Testis (tissue), 3 donors: Measurements from ENCODE around the gene ATP13A3. TPM values are rescaled to one million over a fixed set of nuclear protein-coding genes. Genes with fewer than 3 reads are reported as not detected.

Experiments
- DNase-seq: peaks from one replicate; pipeline ENCODE4 v3.0.0-alpha.2; 2019
- H3K27ac ChIP-seq, 2 donors: fragments of 200-600 bp; sonication (generic); one replicate each; pipeline ENCODE4 v1.5.1; 2019
- H3K27me3 ChIP-seq: fragments of 200-600 bp; sonication (generic); one replicate; pipeline ENCODE4 v1.5.1; 2019
- H3K36me3 ChIP-seq: fragments of 200-600 bp; sonication (generic); one replicate; pipeline ENCODE4 v1.5.1; 2017; ENCODE audit warnings: low read depth; ENCODE audit errors: missing control alignments
- H3K4me1 ChIP-seq: fragments of 200-600 bp; sonication (generic); one replicate; pipeline ENCODE4 v1.5.1; 2019
- H3K4me3 ChIP-seq, 2 donors: fragments of 200-600 bp; sonication (generic); one replicate each; pipeline ENCODE4 v1.5.1; 2017 to 2019
- H3K9me3 ChIP-seq: fragments of 200-600 bp; sonication (generic); one replicate; pipeline ENCODE4 v1.5.1; 2017
- CTCF ChIP-seq, 3 experiments: fragments of 450-650 bp in 2 of 3; fragments of 200-600 bp in 1 of 3; sonication (generic) in 1 of 3; IDR thresholded peaks; one replicate each; pipeline ENCODE4 v1.5.1; 2016 to 2019; ENCODE audit warnings: antibody characterized with exemption in 3 of 3, mild to moderate bottlenecking in 2 of 3, moderate library complexity in 1 of 3
- POLR2A ChIP-seq: fragments of 450-650 bp; IDR thresholded peaks from one replicate; pipeline ENCODE4 v1.6.1; 2017; ENCODE audit warnings: antibody characterized with exemption, mild to moderate bottlenecking, moderate library complexity
- WGBS, 2 donors: methylation state at CpG; one replicate each; pipeline ENCODE4 v1.1.5; 2018; 5-methylcytosine and 5-hydroxymethylcytosine counted together
- intact Hi-C: fragments of 100-400 bp; cut with DNase I; formaldehyde crosslinking; loops from one replicate; pipeline ENCODE4 v1.15.1; 2023; ENCODE audit warnings: low total_unique reads
- polyA plus RNA-seq: library from polyadenylated mRNA; stranded (reverse); fragments of 350-450 nt; fragmentation: Illumina TruSeq; extraction: RNeasy Lipid Tissue Mini Kit (QIAGEN cat#74804); gene quantifications from one replicate; pipeline ENCODE4 v1.2.3, GENCODE V29; 2014; ENCODE audit warnings: low read depth, low replicate concordance; ENCODE audit not compliant: insufficient read depth
- total RNA-seq, 2 donors: library from RNA; depleted of rRNA; stranded (reverse); fragments of >200 nt; gene quantifications; one replicate each; pipeline ENCODE4 v1.2.3, GENCODE V29; 2016

ATP13A3 gene
- total and polyA plus RNA-seq, 3 donors from 2014 or later, result 26.6 to 62.3 (median 51.8) TPM

GRCh38 chr3:194375473-194376240 lies 111.1 kb downstream of the ATP13A3 start:
- H3K27ac ChIP-seq, result no peak overlapping the region
- DNase-seq, result no peak
- H3K36me3 ChIP-seq, result no peaks in the 10 kb centered on the region
- no peak overlapping the region for H3K4me3 ChIP-seq
- no peak for TF ChIP-seq CTCF (IDR thresholded peaks at IDR 0.05)
- TF ChIP-seq POLR2A, result no peak
- no peaks in the 10 kb centered on the region for H3K4me1 ChIP-seq
- intact Hi-C loops, result no loop called here
- WGBS, 2 donors, result 69 to 73% methylated on average over 15 of the region's 15 CpGs
- H3K27me3 ChIP-seq, result no peaks in the 10 kb centered on the region
- no peaks in the 10 kb centered on the region for H3K9me3 ChIP-seq

GRCh38 chr3:194374935-194375334 lies 111.9 kb downstream of the ATP13A3 start:
- Histone ChIP-seq H3K4me3 (no peak overlapping the region), H3K27me3 (no peaks in the 10 kb centered on the region), H3K4me1 (no peaks in the 10 kb centered on the region), H3K27ac (no peak overlapping the region), H3K9me3 (no peaks in the 10 kb centered on the region), H3K36me3 (no peaks in the 10 kb centered on the region)
- WGBS, 2 donors, result 78 to 85% methylated on average over 5 to 10 of the region's 10 CpGs
- intact Hi-C loops, result no loop called here
- TF ChIP-seq CTCF (IDR thresholded peaks at IDR 0.05) (no peak), POLR2A (no peak)
- DNase-seq, result no peak

GRCh38 chr3:194373899-194374298 lies 112.9 kb downstream of the ATP13A3 start:
- no peak for TF ChIP-seq CTCF (IDR thresholded peaks at IDR 0.05)
- no peak for TF ChIP-seq POLR2A
- no peaks in the 10 kb centered on the region for H3K36me3 ChIP-seq
- H3K27me3 ChIP-seq, result no peaks in the 10 kb centered on the region
- H3K27ac ChIP-seq, result no peak overlapping the region
- intact Hi-C loops, result no loop called here
- H3K4me3 ChIP-seq, result no peak overlapping the region
- no peaks in the 10 kb centered on the region for H3K9me3 ChIP-seq
- no peak for DNase-seq
- no peaks in the 10 kb centered on the region for H3K4me1 ChIP-seq
- WGBS, 2 donors, result 63 to 73% methylated on average over 7 to 8 of the region's 8 CpGs

GRCh38 chr3:194373028-194373427 lies 113.8 kb downstream of the ATP13A3 start:
- Histone ChIP-seq H3K4me1 (no peaks in the 10 kb centered on the region), H3K27ac (no peak overlapping the region), H3K4me3 (no peak overlapping the region), H3K27me3 (no peaks in the 10 kb centered on the region), H3K9me3 (no peaks in the 10 kb centered on the region), H3K36me3 (no peaks in the 10 kb centered on the region)
- WGBS, 2 donors, result 86 to 88% methylated on average over 7 to 14 of the region's 14 CpGs
- intact Hi-C loops, result no loop called here
- DNase-seq, result no peak
- TF ChIP-seq POLR2A, result no peak
- no peak for TF ChIP-seq CTCF (IDR thresholded peaks at IDR 0.05)

GRCh38 chr3:194370753-194371152 lies 116.0 kb downstream of the ATP13A3 start:
- intact Hi-C loops, result no loop called here
- 85 to 89% methylated on average over 10 of the region's 10 CpGs for WGBS, 2 donors
- TF ChIP-seq CTCF (IDR thresholded peaks at IDR 0.05) (no peak), POLR2A (no peak)
- H3K4me1 ChIP-seq, result no peaks in the 10 kb centered on the region
- no peak for DNase-seq
- no peaks in the 10 kb centered on the region for H3K27me3 ChIP-seq
- no peak overlapping the region for H3K27ac ChIP-seq
- no peak overlapping the region for H3K4me3 ChIP-seq
- no peaks in the 10 kb centered on the region for H3K9me3 ChIP-seq
- no peaks in the 10 kb centered on the region for H3K36me3 ChIP-seq
